Mesendoderm (in vitro differentiated cells): ENCODE data around the gene SYT8.
"Not testable (repeated sequence)": the region's sequence is repeated elsewhere in the genome, so short reads cannot be mapped to it uniquely, and the experiment has no call there.

ENCODE experiments used
- DNase-seq: peaks from one replicate; pipeline ENCODE4 v3.0.0; 2013
- H2AK5ac ChIP-seq: 2 replicates; pipeline ENCODE4 v1.6.1; 2013; ENCODE audit warnings: low read length, inconsistent platforms
- H2BK120ac ChIP-seq: 2 replicates; pipeline ENCODE4 v1.6.1; 2013; ENCODE audit warnings: low read depth, mild to moderate bottlenecking, low read length, moderate library complexity, mixed read lengths
- H2BK15ac ChIP-seq: replicated peaks from 2 replicates; pipeline ENCODE4 v1.6.1; 2013; ENCODE audit warnings: low read depth, mild to moderate bottlenecking, moderate library complexity
- H2BK5ac ChIP-seq: 2 replicates; pipeline ENCODE4 v1.6.1; 2013; ENCODE audit warnings: low read length, inconsistent platforms
- H3K18ac ChIP-seq: 2 replicates; pipeline ENCODE4 v1.6.1; 2013; ENCODE audit warnings: mild to moderate bottlenecking, low read length, mixed read lengths
- H3K23ac ChIP-seq: one replicate; pipeline ENCODE4 v1.6.1; 2013; ENCODE audit warnings: low read length
- H3K27ac ChIP-seq: 2 replicates; pipeline ENCODE4 v1.5.1; 2013; ENCODE audit warnings: low read depth, mild to moderate bottlenecking, inconsistent platforms, low read length, moderate library complexity
- H3K27me3 ChIP-seq: 2 replicates; pipeline ENCODE4 v1.6.1; 2013; ENCODE audit warnings: low read length, control low read depth, mild to moderate bottlenecking, inconsistent platforms; ENCODE audit not compliant: insufficient read depth, poor library complexity
- H3K36me3 ChIP-seq: 2 replicates; pipeline ENCODE4 v1.6.1; 2013; ENCODE audit warnings: low read length, inconsistent platforms; ENCODE audit not compliant: control insufficient read depth, insufficient read depth
- H3K4ac ChIP-seq: one replicate; pipeline ENCODE4 v1.6.1; 2013; ENCODE audit warnings: low read depth, mild to moderate bottlenecking, low read length, moderate library complexity
- H3K4me1 ChIP-seq: 2 replicates; pipeline ENCODE4 v1.6.1; 2013; ENCODE audit warnings: low read depth, low read length, inconsistent platforms; ENCODE audit not compliant: control insufficient read depth
- H3K4me2 ChIP-seq: 2 replicates; pipeline ENCODE4 v1.6.1; 2013; ENCODE audit warnings: low read length
- H3K4me3 ChIP-seq: 2 replicates; pipeline ENCODE4 v1.5.1; 2013; ENCODE audit warnings: mild to moderate bottlenecking, low read length
- H3K56ac ChIP-seq: one replicate; pipeline ENCODE4 v1.6.1; 2013; ENCODE audit warnings: low read length
- H3K79me1 ChIP-seq: 2 replicates; pipeline ENCODE4 v1.6.1; 2013; ENCODE audit warnings: low read length, inconsistent platforms
- H3K79me2 ChIP-seq: 2 replicates; pipeline ENCODE4 v1.6.1; 2013; ENCODE audit warnings: mild to moderate bottlenecking, low read length; ENCODE audit not compliant: control insufficient read depth, insufficient read depth
- H3K9ac ChIP-seq: 2 replicates; pipeline ENCODE4 v1.6.1; 2013; ENCODE audit warnings: low read length, inconsistent platforms
- H4K5ac ChIP-seq: one replicate; pipeline ENCODE4 v1.6.1; 2013; ENCODE audit warnings: low read length
- H4K8ac ChIP-seq: one replicate; pipeline ENCODE4 v1.6.1; 2013; ENCODE audit warnings: low read depth, mild to moderate bottlenecking, control low read depth, low read length, moderate library complexity
- WGBS: extraction: QIAGEN DNeasy Blood & Tissue Kit; methylation state at CpG from one replicate; pipeline ENCODE4 v1.1.7; 2013; ENCODE audit warnings: low lambda C conversion rate, missing lambda C conversion rate; ENCODE audit not compliant: insufficient coverage; ENCODE audit errors: extremely low coverage; 5-methylcytosine and 5-hydroxymethylcytosine counted together

The SYT8 gene

DNA sequence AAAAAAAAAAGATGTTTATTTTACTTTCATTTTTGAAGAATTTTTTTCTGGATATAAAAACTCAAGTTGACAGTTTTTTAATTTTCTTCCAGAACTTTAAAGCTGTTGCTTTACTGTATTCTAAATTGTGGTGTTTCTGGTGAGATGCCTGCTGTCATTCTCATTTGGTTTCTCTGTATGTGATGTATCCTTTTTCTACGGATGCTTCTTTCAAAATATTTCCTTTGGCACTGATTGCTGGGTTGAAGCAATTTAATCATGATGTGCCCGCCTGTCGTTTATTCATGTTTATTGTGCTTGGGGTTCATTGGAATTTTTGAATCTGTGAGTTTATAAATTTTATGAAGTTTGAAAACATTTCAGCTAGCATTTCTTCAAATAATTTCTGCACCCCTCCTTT, 41.7 kb upstream of the SYT8 start:
- no peak overlapping the region for H2BK15ac ChIP-seq
- no peak overlapping the region for H4K5ac ChIP-seq
- H3K79me1 ChIP-seq = no peaks in the 10 kb centered on the region
- no peaks in the 10 kb centered on the region for H3K27me3 ChIP-seq
- H3K9ac ChIP-seq = no peak overlapping the region
- no peak overlapping the region for H3K56ac ChIP-seq
- H3K4me1 ChIP-seq = no peaks in the 10 kb centered on the region
- no peak overlapping the region for H4K8ac ChIP-seq
- no peaks in the 10 kb centered on the region for H3K79me2 ChIP-seq
- H3K23ac ChIP-seq = no peak overlapping the region
- H3K4me3 ChIP-seq = no peak overlapping the region
- WGBS = no CpG with 5 or more reads among the region's 3 CpGs
- H3K4ac ChIP-seq = no peak overlapping the region
- H3K36me3 ChIP-seq = no peaks in the 10 kb centered on the region
- H3K4me2 ChIP-seq = no peak overlapping the region
- no peak overlapping the region for H3K27ac ChIP-seq
- H2BK5ac ChIP-seq = no peak overlapping the region
- H2AK5ac ChIP-seq = no peak overlapping the region
- H2BK120ac ChIP-seq = no peak overlapping the region
- H3K18ac ChIP-seq = no peak overlapping the region
- DNase-seq = no peak

DNA sequence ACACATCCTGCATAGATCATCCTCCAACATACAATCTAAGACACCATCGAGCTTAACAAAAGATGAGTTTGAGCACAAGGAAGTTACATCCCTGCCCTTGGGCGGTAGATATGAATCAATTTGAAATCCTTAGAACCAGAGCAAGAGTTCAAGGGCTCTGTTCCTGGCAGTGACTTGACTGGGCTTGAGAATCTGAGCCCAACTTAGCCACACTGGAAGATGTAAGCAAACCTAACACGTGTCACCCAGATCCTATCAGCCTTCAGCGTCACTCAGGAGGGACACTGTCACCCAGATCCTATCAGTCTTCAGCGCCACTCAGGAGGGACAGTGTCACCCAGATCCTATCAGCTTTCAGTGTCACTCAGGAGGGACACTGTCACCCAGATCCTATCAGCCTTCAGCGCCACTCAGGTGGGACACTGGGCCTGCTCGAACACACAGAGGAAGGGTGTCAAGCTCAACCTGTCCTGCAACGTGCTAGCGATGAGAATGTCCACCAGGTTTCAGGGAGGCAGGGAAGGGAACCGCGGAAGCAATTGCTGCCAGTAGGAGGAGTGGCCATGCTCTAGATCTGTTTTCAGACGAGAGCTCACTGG, 38.3 kb upstream of the SYT8 start:
- Histone ChIP-seq H3K79me1 (no peaks in the 10 kb centered on the region), H3K4me3 (no peak overlapping the region), H2BK15ac (no peak overlapping the region), H3K27me3 (no peaks in the 10 kb centered on the region), H3K27ac (no peak overlapping the region), H3K79me2 (no peaks in the 10 kb centered on the region), H4K5ac (no peak overlapping the region), H3K4me2 (no peak overlapping the region), H3K9ac (no peak overlapping the region), H4K8ac (no peak overlapping the region), H2BK5ac (no peak overlapping the region), H2AK5ac (no peak overlapping the region), H3K18ac (no peak overlapping the region), H3K56ac (no peak overlapping the region), H2BK120ac (no peak overlapping the region), H3K4me1 (no peaks in the 10 kb centered on the region), H3K4ac (no peak overlapping the region), H3K23ac (no peak overlapping the region), H3K36me3 (no peaks in the 10 kb centered on the region)
- WGBS = no CpG with 5 or more reads among the region's 12 CpGs
- DNase-seq = peak; percentile 39

DNA sequence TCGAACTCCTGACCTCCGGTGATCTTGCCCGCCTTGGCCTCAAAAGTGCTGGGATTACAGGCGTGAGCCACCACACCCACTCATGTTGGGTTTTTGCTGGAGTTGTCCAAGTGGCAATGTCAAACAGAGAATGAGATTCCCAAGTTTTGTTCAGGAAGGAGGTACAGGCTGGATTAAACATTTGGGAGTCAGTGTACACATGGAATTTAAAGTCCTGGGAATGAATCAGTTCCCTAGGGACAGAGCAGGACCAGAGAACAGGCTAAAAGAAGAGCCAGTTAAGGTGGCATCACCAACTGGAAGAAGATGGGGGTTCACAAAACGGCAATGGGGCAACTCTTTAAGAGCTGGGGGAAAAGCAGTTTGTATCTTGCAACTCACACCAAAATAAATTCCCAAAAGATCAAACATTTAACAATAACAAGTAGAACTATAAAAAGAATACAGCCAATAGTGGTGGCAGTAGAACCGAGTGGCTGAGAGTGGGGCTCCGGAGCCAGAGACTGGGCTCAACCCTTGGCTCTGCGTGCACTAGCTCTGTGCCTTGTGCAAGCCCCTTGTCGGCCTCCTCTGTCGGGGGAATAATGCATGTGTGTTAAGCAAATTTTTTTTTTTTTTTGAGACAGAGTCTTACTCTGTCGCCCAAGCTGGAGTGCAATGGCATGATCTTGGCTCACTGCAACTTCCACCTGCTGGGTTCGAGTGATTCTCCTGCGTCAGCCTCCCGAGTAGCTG, 37.2 kb upstream of the SYT8 start:
- H3K4me3 ChIP-seq = no peak overlapping the region
- H3K23ac ChIP-seq = no peak overlapping the region
- H3K4me1 ChIP-seq = no peaks in the 10 kb centered on the region
- H3K27me3 ChIP-seq = no peaks in the 10 kb centered on the region
- H2BK15ac ChIP-seq = no peak overlapping the region
- H4K5ac ChIP-seq = no peak overlapping the region
- WGBS = no CpG with 5 or more reads among the region's 14 CpGs
- no peak overlapping the region for H3K4me2 ChIP-seq
- H3K79me2 ChIP-seq = no peaks in the 10 kb centered on the region
- H3K36me3 ChIP-seq = no peaks in the 10 kb centered on the region
- no peak overlapping the region for H3K18ac ChIP-seq
- H2BK120ac ChIP-seq = no peak overlapping the region
- H2BK5ac ChIP-seq = no peak overlapping the region
- no peak overlapping the region for H3K27ac ChIP-seq
- H3K4ac ChIP-seq = no peak overlapping the region
- H3K56ac ChIP-seq = no peak overlapping the region
- no peak overlapping the region for H2AK5ac ChIP-seq
- DNase-seq = no peak
- H3K79me1 ChIP-seq = no peaks in the 10 kb centered on the region
- no peak overlapping the region for H3K9ac ChIP-seq
- no peak overlapping the region for H4K8ac ChIP-seq

DNA sequence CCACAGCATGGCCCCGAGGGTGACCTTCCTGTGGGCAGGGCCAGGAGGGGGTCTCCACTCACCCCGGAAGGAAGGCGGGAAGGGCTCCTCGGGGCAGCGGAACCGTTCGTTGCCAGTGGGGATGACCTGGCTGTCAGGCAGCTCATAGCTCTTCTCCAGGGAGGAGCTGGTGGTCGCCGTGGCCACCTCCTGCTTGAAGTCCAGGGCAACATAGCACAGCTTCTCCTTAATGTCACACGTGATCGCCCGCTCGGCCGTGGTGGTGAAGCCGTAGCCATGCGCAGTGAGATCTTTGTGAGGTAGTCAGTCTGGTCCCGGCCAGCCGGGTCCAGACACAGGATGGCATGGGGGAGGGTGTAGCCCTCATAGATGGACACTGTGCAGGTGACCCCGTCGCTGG, 31.5 kb upstream of the SYT8 start:
- no peak overlapping the region for H3K4me2 ChIP-seq
- H2BK15ac ChIP-seq = no peak overlapping the region
- no peak overlapping the region for H3K27ac ChIP-seq
- no peak overlapping the region for H2BK120ac ChIP-seq
- no peaks in the 10 kb centered on the region for H3K79me1 ChIP-seq
- no peak overlapping the region for H4K5ac ChIP-seq
- no peak overlapping the region for H3K4ac ChIP-seq
- H3K18ac ChIP-seq = no peak overlapping the region
- H3K56ac ChIP-seq = no peak overlapping the region
- H3K4me1 ChIP-seq = no peaks in the 10 kb centered on the region
- no peaks in the 10 kb centered on the region for H3K27me3 ChIP-seq
- H3K9ac ChIP-seq = no peak overlapping the region
- H3K23ac ChIP-seq = no peak overlapping the region
- WGBS = no CpG with 5 or more reads among the region's 20 CpGs
- no peak overlapping the region for H2AK5ac ChIP-seq
- H3K79me2 ChIP-seq = no peaks in the 10 kb centered on the region
- DNase-seq = no peak
- H3K36me3 ChIP-seq = no peaks in the 10 kb centered on the region
- no peak overlapping the region for H3K4me3 ChIP-seq
- H4K8ac ChIP-seq = no peak overlapping the region
- H2BK5ac ChIP-seq = no peak overlapping the region

DNA sequence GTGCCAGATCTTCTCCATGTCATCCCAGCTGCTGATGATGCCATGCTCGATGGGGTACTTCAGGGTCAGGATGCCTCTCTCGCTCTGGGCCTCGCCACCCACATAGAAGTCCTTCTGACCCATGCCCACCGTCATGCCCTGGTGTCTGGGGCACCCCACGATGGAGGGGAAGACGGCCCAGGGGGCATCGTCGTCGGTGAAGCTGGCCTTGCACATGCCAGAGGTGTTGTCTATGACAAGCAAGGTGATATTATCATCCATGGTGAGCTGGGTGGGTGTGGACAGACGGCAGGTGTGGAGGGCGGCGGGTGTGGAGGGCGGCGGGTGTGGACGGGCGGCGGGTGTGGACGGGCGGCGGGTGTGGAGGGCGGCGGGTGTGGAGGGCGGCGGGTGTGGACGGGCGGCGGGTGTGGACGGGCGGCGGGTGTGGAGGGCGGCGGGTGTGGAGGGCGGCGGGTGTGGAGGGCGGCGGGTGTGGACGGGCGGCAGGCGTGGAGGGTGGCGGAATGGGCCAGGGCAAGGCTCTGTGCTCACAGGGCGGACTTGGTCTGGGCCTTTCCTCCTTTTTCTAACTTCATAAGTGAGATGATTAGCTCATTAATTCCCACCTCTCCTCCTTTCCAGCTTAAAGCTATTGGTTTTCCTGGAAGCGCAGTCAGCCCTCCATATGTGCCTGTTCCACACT, 30.8 kb upstream of the SYT8 start:
- not testable (repeated sequence) for H3K4ac ChIP-seq, H3K23ac ChIP-seq, H3K9ac ChIP-seq, H2BK120ac ChIP-seq, H3K79me1 ChIP-seq, H3K4me3 ChIP-seq, H2BK5ac ChIP-seq, H3K18ac ChIP-seq, H4K5ac ChIP-seq, H2BK15ac ChIP-seq, H3K56ac ChIP-seq, H4K8ac ChIP-seq, H3K36me3 ChIP-seq, H2AK5ac ChIP-seq, H3K79me2 ChIP-seq, H3K27me3 ChIP-seq, H3K4me2 ChIP-seq, H3K4me1 ChIP-seq, H3K27ac ChIP-seq, DNase-seq
- no CpG with 5 or more reads among the region's 42 CpGs for WGBS
